K562 (cell line): Measurements from ENCODE around the gene KCNK7. TPM values are rescaled to one million over a fixed set of nuclear protein-coding genes. Genes with fewer than 3 reads are reported as not detected.

Experiments
- ATAC-seq: fragments of 200-7000 bp; cut with Tn5 transposase; 3 replicates; pipeline ENCODE4 v1.9.1; 2020; ENCODE audit warnings: moderate library complexity
- BruUV-seq: library from RNA; stranded (reverse); fragments of 400-500 nt; replicated peaks from 2 replicates; lab custom pipeline; 2021; lab: Mats Ljungman, UMichigan
- CTCF ChIA-PET: fragments of 300-600 bp; formaldehyde crosslinking; extraction: SDS; loops from one replicate; lab custom pipeline; 2021; ENCODE audit warnings: low intra/inter-chr PET ratio; lab: Yijun Ruan, JAX
- POLR2A ChIA-PET: fragments of 300-600, 350-650 bp; sonication (Branson Sonifier 250); formaldehyde crosslinking; extraction: SDS; loops from one replicate; lab custom pipeline; 2021; ENCODE audit warnings: antibody characterized with exemption, inconsistent platforms; lab: Yijun Ruan, JAX
- DNase-seq, 4 experiments: peaks; one replicate each; pipeline versions ENCODE4 v3.0.0 to v3.0.0-alpha.2; 2011 to 2018; ENCODE audit warnings: low spot score in 3 of 4, mixed read lengths in 3 of 4; ENCODE audit errors: extremely low read depth in 1 of 4
- FAIRE-seq: peaks from 2 replicates; lab custom pipeline; 2011; peaks lifted over from hg19 to GRCh38; lab: Jason Lieb, UNC
- H2AFZ ChIP-seq: 2 replicates; pipeline ENCODE4 v1.6.0; 2011; ENCODE audit warnings: low read depth, low read length, control low read depth, inconsistent platforms
- H3K27ac ChIP-seq: fragments of 200-600 bp; 3 replicates; pipeline ENCODE4 v1.8.0; 2011; ENCODE audit warnings: low read depth, mild to moderate bottlenecking, control low read depth, inconsistent platforms, low read length, moderate library complexity, mixed read lengths; ENCODE audit errors: extremely low read depth
- H3K27me3 ChIP-seq, 2 experiments: fragments of 300-600 bp in 1 of 2; 2 replicates in 1 of 2; 3 replicates in 1 of 2; pipeline versions ENCODE4 v1.6.0 to v1.8.0; 2011; ENCODE audit warnings: inconsistent platforms in 2 of 2, low read length in 2 of 2, mild to moderate bottlenecking in 1 of 2, mixed read lengths in 1 of 2, moderate library complexity in 1 of 2; ENCODE audit not compliant: control insufficient read depth in 2 of 2, insufficient read depth in 2 of 2
- H3K36me3 ChIP-seq: fragments of 300-600 bp; 3 replicates; pipeline ENCODE4 v1.8.0; 2011; ENCODE audit warnings: mild to moderate bottlenecking, low read length, inconsistent platforms; ENCODE audit not compliant: control insufficient read depth, insufficient read depth
- H3K4me1 ChIP-seq, 2 experiments: fragments of 200-600 bp in 1 of 2; replicated peaks in 1 of 2; 2 replicates in 1 of 2; 3 replicates in 1 of 2; pipeline versions ENCODE4 v1.5.1 to v1.8.0; 2011; ENCODE audit warnings: inconsistent platforms in 2 of 2, low read length in 2 of 2, mild to moderate bottlenecking in 1 of 2, mixed read lengths in 1 of 2, moderate library complexity in 1 of 2; ENCODE audit not compliant: control insufficient read depth in 2 of 2, insufficient read depth in 2 of 2
- H3K4me2 ChIP-seq: 2 replicates; pipeline ENCODE4 v1.6.1; 2011; ENCODE audit warnings: low read length, control low read depth, inconsistent platforms, mixed read lengths; ENCODE audit not compliant: insufficient read depth
- H3K4me3 ChIP-seq: fragments of 200-600 bp; sonication (generic), shearing (Covaris generic); 2 replicates; pipeline ENCODE4 v1.5.1; 2016; ENCODE audit warnings: control low read depth, inconsistent platforms
- H3K79me2 ChIP-seq: fragments of 200-600 bp; 3 replicates; pipeline ENCODE4 v1.8.0; 2011; ENCODE audit warnings: low read length, inconsistent platforms; ENCODE audit not compliant: control insufficient read depth, insufficient read depth
- H3K9ac ChIP-seq, 2 experiments: 2 replicates each; pipeline versions ENCODE4 v1.6.0 to v1.6.1; 2011; ENCODE audit warnings: low read depth in 2 of 2, low read length in 2 of 2, control low read depth in 1 of 2, inconsistent platforms in 1 of 2, mild to moderate bottlenecking in 1 of 2, mixed read lengths in 1 of 2; ENCODE audit not compliant: insufficient read depth in 1 of 2
- H3K9me1 ChIP-seq: one replicate; pipeline ENCODE4 v1.6.0; 2011; ENCODE audit warnings: inconsistent platforms, mild to moderate bottlenecking, low read length, moderate library complexity; ENCODE audit not compliant: control insufficient read depth, insufficient read depth
- H3K9me3 ChIP-seq: replicated peaks from 2 replicates; pipeline ENCODE4 v1.5.1; 2011; ENCODE audit warnings: low read depth, low read length, inconsistent platforms; ENCODE audit not compliant: control insufficient read depth, insufficient read depth
- H4K20me1 ChIP-seq: replicated peaks from 2 replicates; pipeline ENCODE4 v1.6.1; 2011; ENCODE audit warnings: low read length, inconsistent platforms, mixed read lengths; ENCODE audit not compliant: control insufficient read depth, insufficient read depth
- BCLAF1 ChIP-seq, 2 experiments: fragments of 450-650 bp in 1 of 2; IDR thresholded peaks; 2 replicates each; pipeline ENCODE4 v1.6.1; 2011 to 2017; ENCODE audit warnings: low read depth in 2 of 2, antibody characterized with exemption in 1 of 2, borderline replicate concordance in 1 of 2, low read length in 1 of 2, mild to moderate bottlenecking in 1 of 2, mixed read lengths in 1 of 2; ENCODE audit not compliant: control insufficient read depth in 1 of 2
- E2F6 ChIP-seq, 2 experiments: IDR thresholded peaks; 2 replicates each; pipeline ENCODE4 v1.6.1; 2011; ENCODE audit warnings: borderline replicate concordance in 1 of 2, control low read depth in 1 of 2, low read depth in 1 of 2, low read length in 1 of 2, mild to moderate bottlenecking in 1 of 2, mixed read lengths in 1 of 2, moderate library complexity in 1 of 2; ENCODE audit not compliant: insufficient read depth in 1 of 2, insufficient read length in 1 of 2, poor library complexity in 1 of 2, severe bottlenecking in 1 of 2; ENCODE audit errors: extremely low read depth in 1 of 2
- HDGF ChIP-seq: fragments of 450-650 bp; IDR thresholded peaks from 2 replicates; pipeline ENCODE4 v1.6.1; 2016
- HNRNPL ChIP-seq: fragments of 200-400 bp; formaldehyde crosslinking; IDR thresholded peaks from 2 replicates; pipeline ENCODE4 v1.6.1; 2017; ENCODE audit warnings: low read depth, mild to moderate bottlenecking, low read length
- MEF2D ChIP-seq: conservative IDR thresholded peaks from 2 replicates; pipeline ENCODE4 v1.6.1; 2016; ENCODE audit warnings: low read depth, missing genetic modification characterization, missing compliant biosample characterization
- SAFB2 ChIP-seq: fragments of 200-400 bp; formaldehyde crosslinking; IDR thresholded peaks from 2 replicates; pipeline ENCODE4 v1.6.1; 2018; ENCODE audit warnings: borderline replicate concordance, low read length, low read depth, moderate library complexity; ENCODE audit not compliant: severe bottlenecking
- SIN3B ChIP-seq: fragments of 450-650 bp; IDR thresholded peaks from 2 replicates; pipeline ENCODE4 v1.6.1; 2017; ENCODE audit warnings: low read depth, mild to moderate bottlenecking, moderate library complexity
- SMAD1 ChIP-seq: fragments of 150-350 bp; IDR thresholded peaks from 2 replicates; pipeline ENCODE4 v1.6.1; 2014; ENCODE audit warnings: low read length, low read depth; ENCODE audit not compliant: partially characterized antibody
- TRIM28 ChIP-seq: fragments of 450-650 bp; IDR thresholded peaks from 2 replicates; pipeline ENCODE4 v1.6.1; 2017
- ZBTB34 ChIP-seq: fragments of 250-450 bp; sonication (Bioruptor Pico); IDR thresholded peaks from 2 replicates; pipeline ENCODE4 v1.8.0; 2021; ENCODE audit warnings: mild to moderate bottlenecking, moderate library complexity
- ZNF511 ChIP-seq: sonication (generic); formaldehyde crosslinking; IDR thresholded peaks from 2 replicates; pipeline ENCODE4 v1.8.0; 2022; ENCODE audit warnings: mild to moderate bottlenecking, missing genetic modification reagents
- WGBS: fragments of 100-300 bp; shearing (Covaris generic); methylation state at CpG from one replicate; pipeline ENCODE4 v1.1.6; 2016; ENCODE audit warnings: low coverage, mixed read lengths; ENCODE audit not compliant: insufficient coverage; ENCODE audit errors: missing lambda C conversion rate; 5-methylcytosine and 5-hydroxymethylcytosine counted together
- in situ Hi-C: fragments of 300-500 bp; cut with MboI; formaldehyde crosslinking; loops from 4 replicates; pipeline ENCODE4 v1.15.0; 2018; ENCODE audit warnings: inconsistent platforms, mixed read lengths
- intact Hi-C: fragments of 100-400 bp; cut with micrococcal nuclease; formaldehyde crosslinking; loops from 2 replicates; pipeline ENCODE4 v1.14.2; 2022
- polyA plus RNA-seq, 8 experiments: library from polyadenylated mRNA; depleted of rRNA in 4 of 8; stranded (reverse) in 5 of 8; unstranded in 3 of 8; fragments of >200 nt; fragmentation: Nextera tagmentation in 2 of 8; fragmentation: Illumina TruSeq in 1 of 8; extraction: Ambion mirVana in 2 of 8; extraction: Trizol in 1 of 8; gene quantifications; 2 replicates each; pipeline versions ENCODE4 v1.2.1 to v1.2.3, GENCODE V29; 2011 to 2014; ENCODE audit warnings: inconsistent platforms in 1 of 8, missing spikeins in 1 of 8
- total RNA-seq, 7 experiments: library from RNA; depleted of rRNA in 6 of 7; stranded (reverse); fragments of >200 nt in 6 of 7; fragmentation: Illumina TruSeq in 2 of 7; extraction: Trizol in 2 of 7; gene quantifications; 2 replicates each; pipeline versions ENCODE4 v1.2.1 to v1.2.3, GENCODE V29; 2011 to 2021; ENCODE audit warnings: low replicate concordance in 1 of 7

Gene KCNK7
- total and polyA plus RNA-seq, 9 of the 15 experiments (the other 6 are each of a cell fraction or from before 2014, with no cell fraction given), result 0.07 to 0.40 TPM; not detected in 7

GRCh38 chr11:65569164-65569972, 26.2 kb downstream of the KCNK7 start:
- H3K27me3 ChIP-seq, result no peaks in the 10 kb centered on the region
- FAIRE-seq (peak; percentile 19), DNase-seq (peak in 1 of 4 experiments; percentile 8), ATAC-seq (peak; percentile 20)
- in situ Hi-C loops (no loop called here), intact Hi-C loops (no loop called here)
- H3K4me2 ChIP-seq, result peak overlapping the region; percentile 99
- H3K4me3 ChIP-seq, result peak overlapping the region; percentile 65
- peak overlapping the region; percentile 97 for H2AFZ ChIP-seq
- POLR2A ChIA-PET, result interaction anchor here (0.8 to 4.7 kb wide), 8 partner anchors 9 to 146 kb away, joined by 3 to 35 read pairs (median 16); partner anchors contain the start of genes MALAT1 and NEAT1
- no peaks in the 10 kb centered on the region for H3K9me1 ChIP-seq
- peaks cover 6% of the 10 kb centered on the region for H4K20me1 ChIP-seq
- peaks cover 54% of the 10 kb centered on the region for H3K79me2 ChIP-seq
- peaks cover 19% of the 10 kb centered on the region; the same call in 2 of the 3 replicates for H3K36me3 ChIP-seq
- CTCF ChIA-PET, result interaction anchor here (6.5 kb wide), 1 partner anchor 29 kb away, joined by 63 read pairs; no protein-coding TSS in a partner anchor
- WGBS, result 6% methylated on average over 28 of the region's 28 CpGs
- peak overlapping the region; percentile 82 to 98 for H3K9ac ChIP-seq
- no peaks in the 10 kb centered on the region for H3K9me3 ChIP-seq
- H3K27ac ChIP-seq, result peak overlapping the region; percentile 68
- BruUV-seq, result TSS peak; percentile 64
- H3K4me1 ChIP-seq, result peaks cover 32 to 54% of the 10 kb centered on the region in 2 experiments
- TF ChIP-seq MEF2D (tag) (0 out of 2 replicates have a peak, but pooled peaks have one; percentile 46), ZNF511 (no peak; the same call in 1 of the 2 replicates), ZBTB34 (CRISPR knock-in tag) (no peak), SIN3B (no peak), HNRNPL (no peak), SMAD1 (no peak), SAFB2 (no peak), BCLAF1 (IDR thresholded peaks at IDR 0.05; ENCODE audit: borderline replicate concordance in 1 of 2, control insufficient read depth in 1 of 2, low read depth in 2 of 2, low read length in 1 of 2) (no peak), E2F6 (IDR thresholded peaks at IDR 0.05; ENCODE audit: borderline replicate concordance in 1 of 2, extremely low read depth in 1 of 2, insufficient read depth in 1 of 2, insufficient read length in 1 of 2, low read depth in 1 of 2, low read length in 1 of 2, poor library complexity in 1 of 2, severe bottlenecking in 1 of 2) (peak in 1 of 2 experiments; percentile 58), TRIM28 (no peak), HDGF (0 out of 2 replicates have a peak, but pooled peaks have one; percentile 45)
